Stimulated activated CD8-positive, alpha-beta memory T cell treated with anti-CD3 and anti-CD28 coated beads, Interleukin-12 subunit alpha, Interleukin-12 subunit beta, amount 100 ng/mL, for 1 hour (primary cell): ENCODE data around the gene AIMP1.

Source experiments
- DNase-seq: peaks from one replicate; pipeline ENCODE4 v3.0.0-alpha.2; 2020; ENCODE audit warnings: low read depth

AIMP1 gene

GRCh38 chr4:106315968-106316772, at the start of gene AIMP1, which contains the start of gene TBCK:
Gene AIMP1, plus strand, starts transcription at chr4:106316550. Its CDS starts 8,460 bp downstream, at chr4:106325010.
Gene TBCK, minus strand, starts transcription at chr4:106316209. Its CDS starts 7,249 bp downstream, at chr4:106308960.
- peak; percentile 77 for DNase-seq

GRCh38 chr4:106268786-106269185, 47.6 kb upstream of the AIMP1 start:
- DNase-seq, result no peak

GRCh38 chr4:106269711-106270110, 46.6 kb upstream of the AIMP1 start:
- DNase-seq, result no peak

GRCh38 chr4:106270736-106271135, 45.6 kb upstream of the AIMP1 start:
- DNase-seq, result no peak

- DNase-seq, result no peak
These were observed 42.5 kb upstream of the AIMP1 start for GRCh38 chr4:106273831-106274230.

- no peak for DNase-seq
These were observed 39.1 kb upstream of the AIMP1 start for GRCh38 chr4:106277140-106277675.

GRCh38 chr4:106284227-106284626, 32.1 kb upstream of the AIMP1 start:
- DNase-seq, result no peak

- no peak for DNase-seq
These were observed 29.7 kb upstream of the AIMP1 start for GRCh38 chr4:106286611-106287010.

- DNase-seq, result no peak
These were observed 28.9 kb upstream of the AIMP1 start for GRCh38 chr4:106287353-106287969.

GRCh38 chr4:106289737-106290136, 26.6 kb upstream of the AIMP1 start:
- DNase-seq, result no peak

GRCh38 chr4:106291678-106292077, 24.7 kb upstream of the AIMP1 start:
- DNase-seq, result no peak

- no peak for DNase-seq
These were observed 22.3 kb upstream of the AIMP1 start for GRCh38 chr4:106294062-106294461.

- DNase-seq, result no peak
These were observed 18.9 kb upstream of the AIMP1 start for GRCh38 chr4:106297245-106298035.

- DNase-seq, result no peak
These were observed 16.4 kb upstream of the AIMP1 start for GRCh38 chr4:106299977-106300376.

GRCh38 chr4:106301393-106302061, 14.8 kb upstream of the AIMP1 start:
- DNase-seq, result no peak

- no peak for DNase-seq
These were observed 14.3 kb upstream of the AIMP1 start for GRCh38 chr4:106302062-106302438.

GRCh38 chr4:106303548-106304281, 12.6 kb upstream of the AIMP1 start:
- DNase-seq, result no peak

- no peak for DNase-seq
These were observed 11.7 kb upstream of the AIMP1 start for GRCh38 chr4:106304632-106305031.

GRCh38 chr4:106305435-106306055, 10.8 kb upstream of the AIMP1 start:
- no peak for DNase-seq

- DNase-seq, result no peak
These were observed 9.8 kb upstream of the AIMP1 start for GRCh38 chr4:106306561-106306960.

- DNase-seq, result no peak
These were observed 4.0 kb upstream of the AIMP1 start for GRCh38 chr4:106312377-106312776.
